Loucy (cell line): ENCODE results near the gene ARL10.

Experiments used
- H2AFZ ChIP-seq: fragments of 200-600 bp; sonication (generic); 2 replicates; pipeline ENCODE4 v1.6.0; 2016; ENCODE audit warnings: antibody characterized with exemption, mild to moderate bottlenecking, low read length, moderate library complexity
- H3F3A ChIP-seq: fragments of 200-600 bp; 2 replicates; pipeline ENCODE4 v1.6.0; 2016; ENCODE audit warnings: antibody characterized with exemption, low read depth, mild to moderate bottlenecking
- H3K27me3 ChIP-seq: fragments of 200-600 bp; sonication (generic); 2 replicates; pipeline ENCODE4 v1.6.1; 2014; ENCODE audit warnings: low read length, mild to moderate bottlenecking; ENCODE audit not compliant: insufficient read depth, poor library complexity, severe bottlenecking
- H3K36me3 ChIP-seq: fragments of 200-600 bp; sonication (generic); 2 replicates; pipeline ENCODE4 v1.6.1; 2016; ENCODE audit warnings: low read length; ENCODE audit not compliant: insufficient read depth
- H3K4me1 ChIP-seq: fragments of 200-600 bp; sonication (generic); 2 replicates; pipeline ENCODE4 v1.5.1; 2014; ENCODE audit warnings: low read length, mild to moderate bottlenecking; ENCODE audit not compliant: insufficient read depth, poor library complexity, severe bottlenecking
- H3K4me2 ChIP-seq: fragments of 200-600 bp; sonication (generic); 2 replicates; pipeline ENCODE4 v1.6.0; 2014; ENCODE audit warnings: antibody characterized with exemption, low read length, low read depth, mild to moderate bottlenecking; ENCODE audit not compliant: poor library complexity, severe bottlenecking
- H3K4me3 ChIP-seq: fragments of 200-600 bp; sonication (generic); 2 replicates; pipeline ENCODE4 v1.5.1; 2014; ENCODE audit warnings: low read length, mild to moderate bottlenecking, mixed read lengths; ENCODE audit not compliant: poor library complexity, severe bottlenecking
- H3K79me2 ChIP-seq: fragments of 200-600 bp; sonication (generic); 2 replicates; pipeline ENCODE4 v1.6.1; 2014; ENCODE audit warnings: low read length; ENCODE audit not compliant: insufficient read depth
- H3K9ac ChIP-seq: fragments of 200-600 bp; sonication (generic); 2 replicates; pipeline ENCODE4 v1.6.0; 2014; ENCODE audit warnings: mild to moderate bottlenecking, low read depth, low read length, moderate library complexity; ENCODE audit not compliant: poor library complexity, severe bottlenecking
- H3K9me2 ChIP-seq: fragments of 200-600 bp; sonication (generic); replicated peaks from 2 replicates; pipeline ENCODE4 v1.6.1; 2016; ENCODE audit warnings: low read depth, low read length, mixed read lengths
- H3K9me3 ChIP-seq: fragments of 200-600 bp; sonication (generic); 2 replicates; pipeline ENCODE4 v1.6.1; 2014; ENCODE audit warnings: mild to moderate bottlenecking, antibody characterized with exemption, low read length, low read depth; ENCODE audit not compliant: insufficient read depth
- H4K20me1 ChIP-seq: fragments of 200-600 bp; sonication (generic); 2 replicates; pipeline ENCODE4 v1.6.0; 2014; ENCODE audit warnings: antibody characterized with exemption, low read length, mild to moderate bottlenecking; ENCODE audit not compliant: insufficient read depth, poor library complexity, severe bottlenecking
- EZH2phosphoT487 ChIP-seq: fragments of 200-600 bp; IDR thresholded peaks from 2 replicates; pipeline ENCODE4 v1.6.1; 2018; ENCODE audit warnings: antibody characterized with exemption, mild to moderate bottlenecking, moderate library complexity, borderline replicate concordance
- TF ChIP-seq, protein P1 (sequence below): fragments of 200-600 bp; sonication (generic); conservative IDR thresholded peaks from 2 replicates; pipeline ENCODE4 v1.5.1; 2014; ENCODE audit warnings: mild to moderate bottlenecking, antibody characterized with exemption, low read length

ARL10 gene

DNA sequence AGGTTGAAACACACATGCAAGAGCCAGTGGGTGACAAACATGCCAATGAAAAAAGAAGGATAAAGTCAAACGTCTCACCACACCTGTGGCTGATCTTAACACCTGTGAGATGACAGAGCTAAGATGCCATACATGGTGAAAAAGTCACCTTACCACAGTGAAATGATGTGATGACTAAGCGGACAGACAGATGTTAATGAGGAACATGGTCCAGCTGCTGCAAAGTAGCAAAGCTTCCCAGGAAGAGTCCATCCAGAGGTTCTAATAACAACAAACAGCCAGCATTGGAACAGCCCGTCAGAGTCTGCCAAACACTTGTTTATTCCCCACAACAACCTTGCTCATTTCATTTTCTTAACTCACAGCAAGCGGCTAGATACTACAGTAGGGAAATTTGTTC lies 5.6 kb upstream of the ARL10 start:
- Histone ChIP-seq H2AFZ (no peak overlapping the region), H3K27me3 (no peaks in the 10 kb centered on the region), H3K4me2 (peak overlapping the region; percentile 53), H3K9me3 (no peaks in the 10 kb centered on the region), H3K36me3 (no peaks in the 10 kb centered on the region), H4K20me1 (peaks cover 22% of the 10 kb centered on the region), H3F3A (no peaks in the 10 kb centered on the region), H3K4me1 (peaks cover 12% of the 10 kb centered on the region), H3K79me2 (peaks cover 50% of the 10 kb centered on the region), H3K9me2 (no peaks in the 10 kb centered on the region), H3K9ac (no peak overlapping the region), H3K4me3 (peak overlapping the region; percentile 48)
- no peak for TF ChIP-seq EZH2phosphoT487
- TF ChIP-seq, protein P1, sequence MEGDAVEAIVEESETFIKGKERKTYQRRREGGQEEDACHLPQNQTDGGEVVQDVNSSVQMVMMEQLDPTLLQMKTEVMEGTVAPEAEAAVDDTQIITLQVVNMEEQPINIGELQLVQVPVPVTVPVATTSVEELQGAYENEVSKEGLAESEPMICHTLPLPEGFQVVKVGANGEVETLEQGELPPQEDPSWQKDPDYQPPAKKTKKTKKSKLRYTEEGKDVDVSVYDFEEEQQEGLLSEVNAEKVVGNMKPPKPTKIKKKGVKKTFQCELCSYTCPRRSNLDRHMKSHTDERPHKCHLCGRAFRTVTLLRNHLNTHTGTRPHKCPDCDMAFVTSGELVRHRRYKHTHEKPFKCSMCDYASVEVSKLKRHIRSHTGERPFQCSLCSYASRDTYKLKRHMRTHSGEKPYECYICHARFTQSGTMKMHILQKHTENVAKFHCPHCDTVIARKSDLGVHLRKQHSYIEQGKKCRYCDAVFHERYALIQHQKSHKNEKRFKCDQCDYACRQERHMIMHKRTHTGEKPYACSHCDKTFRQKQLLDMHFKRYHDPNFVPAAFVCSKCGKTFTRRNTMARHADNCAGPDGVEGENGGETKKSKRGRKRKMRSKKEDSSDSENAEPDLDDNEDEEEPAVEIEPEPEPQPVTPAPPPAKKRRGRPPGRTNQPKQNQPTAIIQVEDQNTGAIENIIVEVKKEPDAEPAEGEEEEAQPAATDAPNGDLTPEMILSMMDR = no peak

DNA sequence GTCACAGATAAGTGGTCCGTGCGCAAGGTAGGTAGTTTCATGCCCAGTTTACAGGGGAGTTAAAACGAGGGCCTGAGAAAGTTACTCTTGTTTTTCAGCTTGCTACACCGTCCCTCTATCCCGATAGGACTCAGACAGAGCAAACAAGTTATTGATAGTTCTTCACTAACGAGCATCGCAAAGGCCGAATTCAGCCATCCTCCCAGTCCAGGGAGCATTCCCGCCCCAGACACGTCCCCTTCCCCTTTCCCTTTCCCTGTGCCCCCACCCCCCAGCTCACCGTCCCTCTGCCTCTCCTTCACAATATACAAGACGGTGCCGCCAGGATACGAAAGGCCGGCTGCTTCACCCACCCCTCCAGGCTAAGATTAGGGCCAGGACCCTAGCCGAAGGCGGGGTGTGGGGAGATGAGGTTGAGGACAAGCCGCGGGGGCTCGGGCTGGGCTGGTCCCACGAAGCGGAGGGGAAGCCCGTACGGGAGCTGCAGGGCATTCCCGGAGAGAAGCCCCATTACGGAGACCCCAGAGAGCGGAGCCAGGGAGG lies 4.3 kb upstream of the ARL10 start:
- Histone ChIP-seq H3K4me3 (peak overlapping the region; percentile 81), H3K4me2 (peak overlapping the region; percentile 79), H3K27me3 (no peaks in the 10 kb centered on the region), H4K20me1 (peaks cover 18% of the 10 kb centered on the region), H3F3A (no peaks in the 10 kb centered on the region), H3K9ac (peak overlapping the region; percentile 89), H3K9me2 (no peaks in the 10 kb centered on the region), H3K36me3 (no peaks in the 10 kb centered on the region), H3K4me1 (peaks cover 12% of the 10 kb centered on the region), H3K9me3 (no peaks in the 10 kb centered on the region), H2AFZ (peak overlapping the region; percentile 69), H3K79me2 (peaks cover 44% of the 10 kb centered on the region)
- TF ChIP-seq EZH2phosphoT487 = no peak
- TF ChIP-seq, protein P1 = no peak

DNA sequence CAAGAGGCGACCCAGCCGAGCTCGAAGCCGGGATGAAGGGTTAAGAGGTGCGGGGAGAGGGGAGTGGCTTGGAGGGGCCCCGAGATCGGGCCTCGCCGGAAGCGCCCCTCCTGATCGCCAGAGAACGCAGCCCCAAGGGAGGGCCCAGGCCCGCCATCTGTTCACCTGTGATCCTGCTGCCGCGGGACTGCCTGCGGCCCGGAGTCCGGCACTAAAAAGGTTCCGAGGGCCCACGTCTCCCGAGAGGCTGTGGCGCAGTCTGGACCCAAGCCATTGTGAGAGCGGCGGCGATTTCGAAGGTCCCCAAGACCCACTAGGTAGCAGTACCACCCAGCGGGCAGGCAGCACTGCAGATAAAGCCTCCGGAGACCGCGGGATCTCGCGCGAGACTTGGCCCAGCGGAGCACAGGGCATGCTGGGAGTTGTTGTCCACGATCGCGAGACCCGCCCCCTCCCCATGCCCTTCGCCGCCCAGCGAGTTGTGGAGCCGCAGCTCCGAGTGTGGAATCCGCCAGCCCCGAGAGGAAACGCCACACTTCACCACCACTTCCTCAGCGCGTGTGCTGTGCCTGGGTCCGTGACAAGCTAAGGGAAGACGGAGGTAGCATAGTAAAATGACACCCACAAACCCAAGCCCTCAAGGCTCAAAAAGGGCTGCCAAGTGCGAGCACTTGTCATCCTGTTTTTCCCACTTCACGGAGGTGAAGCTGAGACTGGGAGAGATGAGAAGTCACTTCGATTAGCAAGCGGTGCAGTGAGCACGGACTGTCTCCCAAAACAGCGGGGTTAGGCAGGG lies 3.7 kb upstream of the ARL10 start, which contains the start of gene KIAA1191:
KIAA1191 (minus strand) TSS at position 328 of the 796 bp plus-strand sequence. CDS start 2,256 bp downstream, outside the sequence.
- H4K20me1 ChIP-seq = peaks cover 15% of the 10 kb centered on the region
- no peaks in the 10 kb centered on the region for H3K27me3 ChIP-seq
- H3K9me2 ChIP-seq = no peaks in the 10 kb centered on the region
- H3K4me3 ChIP-seq = peak within 1 kb of the TSS; percentile 81
- TF ChIP-seq EZH2phosphoT487 = no peak
- TF ChIP-seq, protein P1 = no peak
- no peaks in the 10 kb centered on the region for H3K9me3 ChIP-seq
- peaks cover 12% of the 10 kb centered on the region for H3K4me1 ChIP-seq
- H3K79me2 ChIP-seq = peaks cover 37% of the 10 kb centered on the region
- H3K4me2 ChIP-seq = peak within 1 kb of the TSS; percentile 79
- H3K36me3 ChIP-seq = no peaks in the 10 kb centered on the region
- no peaks in the 10 kb centered on the region for H3F3A ChIP-seq
- H3K9ac ChIP-seq = peak within 1 kb of the TSS; percentile 89
- H2AFZ ChIP-seq = peak within 1 kb of the TSS; percentile 69
